DOHH2 (cell line): Measurements from ENCODE around the gene UBTD1.
A peak's percentile ranks its signal among the peaks of the same experiment; 100 is the strongest.

Experiments
- EZH2phosphoT487 ChIP-seq: fragments of 200-600 bp; sonication (generic); IDR thresholded peaks from 2 replicates; pipeline ENCODE4 v1.6.1; 2017; ENCODE audit warnings: borderline replicate concordance, mild to moderate bottlenecking, antibody characterized with exemption, low read length, moderate library complexity, mixed read lengths
- TF ChIP-seq, protein P1 (sequence below): fragments of 200-600 bp; sonication (generic); IDR thresholded peaks from one replicate; pipeline ENCODE4 v1.5.1; 2014; ENCODE audit warnings: antibody characterized with exemption, mild to moderate bottlenecking, low read depth, low read length; ENCODE audit not compliant: poor library complexity, severe bottlenecking

DNA sequence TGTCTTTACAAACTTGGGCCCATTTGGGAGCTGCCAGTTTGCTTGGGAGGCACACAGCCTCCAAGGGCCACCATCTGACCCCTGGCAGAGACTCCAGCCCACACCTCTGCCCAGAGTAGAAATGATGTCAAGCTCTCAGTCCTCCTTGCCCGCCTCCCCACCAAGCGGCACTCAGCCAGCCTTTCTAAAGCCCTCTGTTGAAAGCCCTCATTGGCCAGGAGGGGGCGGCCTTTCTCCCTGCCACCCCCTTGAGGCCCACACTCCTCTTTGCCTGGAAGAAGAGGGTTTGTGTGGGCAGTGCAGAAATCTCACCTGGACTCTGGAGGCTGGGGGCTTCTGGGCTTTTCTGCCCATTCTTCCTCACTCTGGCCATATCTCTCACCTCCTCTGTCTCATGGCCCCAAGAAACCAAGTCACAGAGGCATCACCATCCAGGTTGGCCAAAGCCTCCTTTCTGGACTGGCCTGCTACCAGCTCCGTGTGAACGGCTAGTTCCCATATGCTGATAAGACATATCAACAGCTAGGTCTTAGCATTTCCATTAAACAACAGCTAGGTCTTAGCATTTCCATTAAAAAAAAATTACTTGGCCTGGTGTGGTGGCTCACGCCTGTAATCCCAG lies 36.1 kb downstream of the UBTD1 start:
- TF ChIP-seq, protein P1, sequence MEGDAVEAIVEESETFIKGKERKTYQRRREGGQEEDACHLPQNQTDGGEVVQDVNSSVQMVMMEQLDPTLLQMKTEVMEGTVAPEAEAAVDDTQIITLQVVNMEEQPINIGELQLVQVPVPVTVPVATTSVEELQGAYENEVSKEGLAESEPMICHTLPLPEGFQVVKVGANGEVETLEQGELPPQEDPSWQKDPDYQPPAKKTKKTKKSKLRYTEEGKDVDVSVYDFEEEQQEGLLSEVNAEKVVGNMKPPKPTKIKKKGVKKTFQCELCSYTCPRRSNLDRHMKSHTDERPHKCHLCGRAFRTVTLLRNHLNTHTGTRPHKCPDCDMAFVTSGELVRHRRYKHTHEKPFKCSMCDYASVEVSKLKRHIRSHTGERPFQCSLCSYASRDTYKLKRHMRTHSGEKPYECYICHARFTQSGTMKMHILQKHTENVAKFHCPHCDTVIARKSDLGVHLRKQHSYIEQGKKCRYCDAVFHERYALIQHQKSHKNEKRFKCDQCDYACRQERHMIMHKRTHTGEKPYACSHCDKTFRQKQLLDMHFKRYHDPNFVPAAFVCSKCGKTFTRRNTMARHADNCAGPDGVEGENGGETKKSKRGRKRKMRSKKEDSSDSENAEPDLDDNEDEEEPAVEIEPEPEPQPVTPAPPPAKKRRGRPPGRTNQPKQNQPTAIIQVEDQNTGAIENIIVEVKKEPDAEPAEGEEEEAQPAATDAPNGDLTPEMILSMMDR, result peak; percentile 79
- no peak for TF ChIP-seq EZH2phosphoT487
